ENCODE results near the gene PIAS1.
"Not testable (repeated sequence)": the region's sequence is repeated elsewhere in the genome, so short reads cannot be mapped to it uniquely, and the experiment has no call there.

The PIAS1 gene

DNA sequence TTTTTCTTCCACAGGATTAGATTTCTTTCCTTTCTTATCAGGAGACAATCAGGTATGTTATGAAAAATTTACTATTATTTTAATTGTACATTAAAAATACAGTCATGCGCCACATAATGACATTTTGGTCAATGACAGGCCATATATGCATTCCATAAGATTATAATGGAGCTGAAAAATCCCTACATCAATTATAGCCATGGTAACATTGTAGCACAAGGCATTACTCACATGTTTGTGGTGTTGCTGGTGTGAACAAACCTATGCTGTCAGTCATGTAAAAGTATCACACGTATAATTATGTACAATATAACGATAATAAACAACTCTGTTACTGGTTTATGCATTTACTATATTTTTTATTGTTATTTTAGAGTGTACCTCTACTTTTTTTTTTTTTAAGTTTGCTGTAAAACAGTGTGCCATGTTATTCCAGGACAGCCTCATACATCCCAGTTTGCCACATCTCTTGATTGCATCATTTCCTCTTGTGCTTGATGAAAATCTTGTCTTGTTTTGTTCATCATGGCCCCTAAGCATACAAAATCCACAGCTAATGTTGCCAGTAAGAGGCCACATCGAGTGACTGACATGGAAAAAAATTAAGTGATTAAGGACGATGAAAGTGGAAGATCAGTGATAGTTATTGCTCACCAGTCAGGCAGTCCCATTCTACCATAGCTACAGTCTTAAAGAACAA, 129.7 kb downstream of the PIAS1 start:
- DNase-seq, result no peak

DNA sequence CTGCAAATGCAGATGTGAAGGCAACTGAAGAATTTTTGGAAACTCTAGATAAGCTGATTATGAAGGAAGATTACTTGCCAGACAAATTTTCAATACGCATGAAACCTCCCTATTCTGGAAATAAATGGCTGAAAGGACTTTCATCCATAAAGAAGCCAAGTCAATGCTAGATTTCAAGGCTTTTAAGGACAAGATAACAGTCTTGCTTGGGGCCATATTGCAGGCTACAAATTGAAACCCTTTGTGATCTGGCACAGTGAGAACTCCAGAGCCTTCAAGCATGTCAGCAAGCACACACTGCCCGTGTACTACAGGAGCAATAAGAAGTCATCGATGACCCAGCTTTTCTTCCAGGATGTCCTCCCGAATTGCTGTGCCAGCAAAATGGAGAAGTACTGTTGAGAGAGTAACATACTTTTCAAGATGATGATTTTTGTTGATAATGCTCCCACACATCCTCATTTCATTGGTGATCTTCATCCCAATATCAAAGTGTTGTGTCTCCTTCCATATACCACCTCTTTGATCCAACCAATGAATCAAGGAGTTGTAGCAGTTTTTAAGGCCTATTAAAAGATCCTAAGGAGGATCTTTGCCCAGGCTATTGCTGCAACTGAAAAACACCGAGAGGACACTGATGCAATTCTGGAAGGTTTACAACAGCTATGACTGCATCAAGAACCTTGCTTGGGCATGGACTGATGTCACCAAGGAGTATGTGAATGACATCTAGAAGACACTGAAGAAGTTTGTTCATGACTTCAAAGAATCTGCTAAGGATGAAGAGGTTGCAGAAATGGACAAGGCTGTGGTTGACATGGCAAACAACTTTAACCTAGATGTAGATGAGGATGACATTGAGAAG, 130.7 kb downstream of the PIAS1 start:
- DNase-seq, result no peak

DNA sequence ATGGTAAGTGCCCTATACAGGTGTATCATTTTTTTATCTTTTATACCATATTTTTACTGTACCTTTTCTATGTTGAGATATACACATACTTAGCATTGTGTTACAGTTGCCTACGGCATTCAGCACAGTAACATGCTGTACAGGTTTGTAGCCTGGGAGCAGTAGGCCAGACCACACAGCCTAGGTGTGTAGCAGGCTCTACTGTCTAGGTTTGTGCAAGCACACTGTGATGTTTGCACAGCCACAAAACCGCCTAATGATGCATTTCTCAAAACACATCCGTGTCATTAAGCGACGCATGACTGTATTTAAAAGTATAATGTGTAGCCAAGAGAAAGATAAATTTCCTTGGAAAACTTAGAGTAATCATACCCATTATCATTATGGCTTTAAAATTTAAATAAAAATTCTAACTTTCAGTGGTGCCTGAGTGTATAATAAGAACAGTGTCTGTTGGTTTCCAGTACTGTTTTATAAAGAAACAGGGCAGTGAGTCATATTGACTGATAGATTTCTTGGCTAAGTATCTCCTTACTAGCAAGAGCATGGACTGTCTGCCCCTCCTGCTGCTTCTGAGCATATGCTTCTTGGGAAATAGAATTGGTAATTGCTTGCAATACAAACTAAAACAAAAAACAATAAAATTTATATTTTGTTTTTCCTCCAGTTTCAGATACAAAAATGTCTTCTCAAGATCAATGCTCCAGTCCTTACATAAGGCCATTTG, 132.7 kb downstream of the PIAS1 start:
- no peak for DNase-seq

DNA sequence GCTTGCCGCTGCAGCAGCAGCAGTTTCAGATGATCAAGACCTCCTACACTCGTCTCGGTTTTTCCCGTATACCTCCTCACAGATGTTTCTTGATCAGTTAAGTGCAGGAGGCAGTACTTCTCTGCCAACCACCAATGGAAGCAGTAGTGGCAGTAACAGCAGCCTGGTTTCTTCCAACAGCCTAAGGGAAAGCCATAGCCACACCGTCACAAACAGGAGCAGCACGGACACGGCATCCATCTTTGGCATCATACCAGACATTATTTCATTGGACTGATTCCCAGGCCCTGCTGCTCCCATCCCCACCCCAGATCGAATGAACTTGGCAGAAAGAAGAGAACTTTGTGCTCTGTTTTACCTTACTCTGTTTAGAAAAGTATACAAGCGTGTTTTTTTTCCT, 133.4 kb downstream of the PIAS1 start:
- peak in 25 of 58 donors; percentile 21 to 73 (median 42) for DNase-seq

DNA sequence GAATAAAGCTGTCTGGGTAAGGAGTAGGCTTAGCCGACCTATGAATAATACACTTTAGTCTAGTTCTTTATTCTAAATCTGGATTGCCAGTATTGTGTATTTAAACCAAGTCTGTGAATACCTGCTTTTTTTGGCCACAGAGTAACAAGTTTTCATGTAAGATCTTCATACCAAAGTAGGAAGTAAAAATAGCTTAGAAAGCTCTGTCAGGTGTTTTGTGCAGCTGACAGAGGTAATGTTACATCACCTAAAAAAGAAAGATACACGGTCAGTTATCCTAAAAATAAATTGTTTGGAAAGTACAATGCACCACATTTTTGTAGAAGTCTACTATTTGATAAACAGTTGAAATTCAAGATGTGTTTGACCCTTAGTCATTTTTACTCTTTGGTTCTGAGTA, 134.5 kb downstream of the PIAS1 start:
- DNase-seq, result no peak

DNA sequence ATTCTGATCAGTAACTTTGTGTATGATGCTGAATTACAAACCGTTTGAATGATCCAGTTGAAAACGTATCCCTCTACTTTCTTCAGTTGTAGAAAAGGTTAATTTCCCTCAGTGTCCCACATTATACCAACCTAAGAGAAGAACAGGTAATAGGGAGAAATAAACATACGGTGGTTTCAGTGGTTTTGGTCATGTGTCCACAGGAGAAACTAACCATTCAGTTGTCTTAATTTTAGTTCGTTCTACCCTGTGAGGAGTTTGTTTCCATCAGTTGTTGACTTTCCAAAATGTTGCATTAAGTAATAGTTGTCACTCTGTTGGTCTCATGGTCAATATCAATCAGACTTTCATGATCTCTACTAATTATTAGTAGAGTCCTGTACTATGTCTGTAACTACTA, 135.9 kb downstream of the PIAS1 start:
- no peak for DNase-seq

DNA sequence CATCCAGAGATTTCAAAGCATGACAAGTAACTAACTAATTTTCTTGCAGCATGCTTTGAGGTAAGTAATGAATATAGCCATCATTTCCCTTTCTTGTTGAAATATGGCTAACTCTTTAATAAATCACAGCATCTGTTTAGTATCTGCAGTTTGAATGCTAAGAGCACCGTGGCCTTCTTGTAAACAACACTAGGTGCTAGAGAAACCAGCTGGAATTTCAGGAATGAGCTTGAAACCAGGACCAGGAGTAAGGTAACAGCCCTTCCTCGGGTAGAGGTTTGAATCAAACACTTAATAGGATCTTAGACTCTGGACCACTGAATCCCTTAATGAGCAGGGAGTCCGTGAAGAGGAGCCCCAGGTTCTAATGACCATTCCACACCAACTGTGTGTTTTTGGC, 137.4 kb downstream of the PIAS1 start:
- no peak for DNase-seq

DNA sequence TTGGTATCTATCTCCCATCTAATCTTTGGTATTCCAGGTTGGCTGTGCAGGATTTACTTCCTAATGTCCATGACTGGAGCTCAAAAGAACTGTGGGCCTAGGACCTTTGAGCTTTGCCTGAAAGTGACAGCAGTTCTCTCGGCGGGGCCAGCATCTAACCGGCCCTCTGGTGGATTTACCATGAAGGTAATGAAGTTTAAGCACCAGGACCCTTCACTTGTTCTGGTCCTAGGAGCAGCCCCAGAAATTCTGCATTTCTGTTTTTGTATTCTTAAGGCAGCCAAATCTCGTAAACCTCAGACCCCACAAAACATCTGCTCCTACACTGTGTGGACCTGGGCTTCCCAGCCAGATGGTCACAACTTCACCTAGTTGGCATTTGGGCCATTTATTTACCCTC, 138.0 kb downstream of the PIAS1 start:
- no peak for DNase-seq

DNA sequence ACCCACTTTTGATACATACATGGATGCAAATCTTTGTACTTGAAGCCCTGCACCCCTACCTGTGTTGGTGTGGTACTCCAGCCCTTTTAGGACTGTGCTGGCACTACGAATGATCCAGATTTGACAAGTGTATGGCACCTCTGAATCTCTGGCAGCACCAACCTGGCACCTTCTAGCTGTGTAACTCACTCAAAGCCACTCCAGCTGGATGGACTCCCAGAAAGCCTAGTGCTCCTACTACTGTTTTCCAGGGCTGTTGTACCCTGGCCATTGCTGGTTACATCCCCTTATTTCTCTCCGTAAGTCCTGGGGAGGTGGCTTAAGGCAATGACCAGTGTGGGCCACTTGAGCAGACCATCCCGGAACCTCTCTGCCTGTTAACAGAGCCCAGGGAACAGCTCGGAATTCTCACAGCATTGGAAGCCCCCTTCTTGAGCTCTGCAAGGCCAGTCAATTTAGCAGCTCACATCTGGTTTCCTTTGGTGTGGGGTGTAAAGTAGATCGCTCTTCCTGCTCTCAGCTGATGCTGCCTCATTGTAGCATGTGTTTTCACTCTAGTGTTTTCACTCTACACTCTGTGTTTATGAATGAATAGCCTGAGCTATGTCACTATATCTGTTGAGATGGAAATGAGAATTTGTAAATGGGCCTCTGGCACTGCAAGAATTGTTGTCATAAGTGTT, 138.8 kb downstream of the PIAS1 start:
- peak in 16 of 58 donors; percentile 20 to 55 (median 38) for DNase-seq

DNA sequence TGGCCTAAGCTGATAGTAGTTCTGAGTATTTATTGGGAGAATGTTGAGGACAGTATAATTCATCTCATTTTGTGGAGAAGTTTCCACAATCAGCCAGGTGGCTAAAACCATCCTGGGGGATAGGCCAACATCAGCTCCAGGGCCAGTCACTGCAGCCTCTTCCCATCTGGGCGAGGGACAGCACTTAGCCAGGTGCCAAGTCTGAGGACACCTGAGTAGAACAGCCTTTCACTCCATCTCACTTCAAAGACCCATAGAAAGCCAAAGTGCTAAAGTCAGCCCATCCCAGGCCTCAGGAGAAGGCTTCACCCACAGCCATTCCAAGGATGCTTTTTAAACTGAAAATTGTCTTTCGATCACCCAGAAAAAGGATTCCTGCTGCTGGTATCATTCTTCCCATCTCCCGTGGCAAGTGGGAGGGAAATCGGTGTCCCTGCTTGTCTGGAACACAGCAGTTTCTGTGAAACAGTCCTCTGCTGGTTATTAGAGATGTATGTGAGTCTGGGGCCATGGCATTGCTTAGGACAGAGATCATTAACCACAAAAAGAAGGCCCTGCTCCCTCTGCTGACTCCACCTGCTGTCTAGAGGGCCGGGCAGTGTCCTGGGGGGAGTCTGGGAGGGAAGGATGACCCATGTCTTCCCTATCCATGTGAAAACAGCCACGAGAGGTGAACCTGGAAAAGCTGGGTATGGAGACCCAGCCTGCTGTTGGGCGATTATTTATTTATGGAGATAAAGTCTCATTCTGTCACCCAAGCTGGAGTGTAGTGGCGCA, 141.4 kb downstream of the PIAS1 start:
- DNase-seq, result no peak

DNA sequence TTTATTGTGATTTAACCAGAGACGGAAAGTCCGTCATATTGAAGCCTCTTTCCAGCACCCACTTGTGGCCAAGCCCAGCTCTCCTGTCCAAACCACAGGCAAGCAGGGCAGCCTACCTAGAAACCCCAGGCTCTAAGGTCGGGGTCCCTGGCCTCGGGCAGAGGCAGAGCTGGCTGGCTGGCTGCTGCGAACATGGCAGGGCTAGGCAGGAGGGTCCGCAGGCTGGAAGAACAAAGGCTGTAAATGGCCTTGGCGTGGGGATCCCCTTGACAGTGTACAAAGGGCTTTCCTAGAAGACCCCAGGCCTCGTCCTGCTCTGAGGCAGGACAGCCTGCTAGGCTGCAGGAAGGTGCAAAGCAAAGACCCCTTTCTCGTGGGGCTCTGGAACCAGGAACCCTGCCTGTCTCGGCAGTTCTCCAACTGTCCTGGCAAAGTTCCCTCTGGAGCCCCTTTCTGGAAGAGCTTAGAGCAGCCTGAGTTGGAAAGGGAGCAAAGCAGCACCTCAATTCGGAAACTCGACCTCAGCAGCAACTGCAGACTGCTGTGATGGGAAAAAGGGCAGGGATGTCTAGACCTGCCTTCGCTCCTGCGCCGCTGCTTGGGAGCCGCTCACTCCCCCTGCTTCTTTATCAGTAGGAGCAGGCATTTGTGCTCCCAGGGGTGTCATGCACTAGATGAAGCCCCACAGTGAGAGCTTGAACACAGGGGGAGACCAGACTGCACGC, 142.5 kb downstream of the PIAS1 start:
- no peak for DNase-seq

DNA sequence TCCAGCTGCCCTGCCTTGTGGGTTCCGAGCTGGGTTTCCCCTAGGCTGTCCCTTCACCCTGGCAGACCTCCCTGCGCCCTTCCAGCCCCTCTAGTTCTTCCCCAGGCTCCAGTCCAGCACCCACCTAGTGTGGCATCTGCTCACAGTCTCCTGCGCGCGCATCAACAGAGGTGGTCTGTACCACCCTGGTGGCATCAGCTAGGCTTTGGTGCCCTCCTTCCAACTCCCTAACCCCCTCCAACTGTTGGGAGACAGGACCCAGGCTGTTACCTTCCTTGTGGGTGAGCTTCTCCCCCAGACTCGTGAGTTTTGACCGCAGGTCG, 143.0 kb downstream of the PIAS1 start:
- no peak for DNase-seq

DNA sequence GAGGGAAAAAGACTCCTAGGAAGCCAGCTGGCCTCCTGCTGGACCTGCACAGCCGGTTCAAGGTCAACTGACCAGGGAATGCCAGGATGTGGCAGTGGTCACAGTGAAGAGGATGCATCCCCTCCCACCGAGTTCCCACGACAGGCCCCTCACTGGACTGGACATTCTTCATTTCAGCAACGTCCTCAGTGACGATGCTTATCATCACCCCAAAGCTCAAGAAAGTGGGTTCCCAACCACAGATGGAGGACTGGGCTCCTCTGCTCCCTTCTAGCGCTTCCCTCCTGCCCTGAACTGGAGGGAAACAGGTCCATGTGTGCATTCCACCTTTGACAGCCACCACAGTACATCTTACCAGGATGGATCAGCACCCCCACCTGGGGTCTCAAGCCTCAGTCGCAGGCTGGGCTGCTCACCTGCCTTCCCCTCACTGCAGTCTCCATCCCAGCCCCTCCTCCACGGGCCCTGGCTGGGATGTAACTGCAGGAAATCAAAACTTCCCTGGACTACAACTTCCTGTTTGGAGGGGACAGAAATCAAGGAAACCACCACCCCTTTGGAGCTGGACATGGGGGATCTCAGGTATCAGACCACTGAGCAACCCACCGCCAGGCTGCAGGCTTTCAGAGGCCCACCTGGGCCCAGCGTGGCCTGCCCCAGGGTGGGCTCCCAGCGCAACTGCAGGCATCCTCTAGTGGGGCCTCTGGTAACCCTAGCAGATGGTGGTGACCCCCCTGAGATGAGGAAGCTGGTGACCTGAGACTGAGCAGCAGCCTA, 143.7 kb downstream of the PIAS1 start:
- no peak for DNase-seq

DNA sequence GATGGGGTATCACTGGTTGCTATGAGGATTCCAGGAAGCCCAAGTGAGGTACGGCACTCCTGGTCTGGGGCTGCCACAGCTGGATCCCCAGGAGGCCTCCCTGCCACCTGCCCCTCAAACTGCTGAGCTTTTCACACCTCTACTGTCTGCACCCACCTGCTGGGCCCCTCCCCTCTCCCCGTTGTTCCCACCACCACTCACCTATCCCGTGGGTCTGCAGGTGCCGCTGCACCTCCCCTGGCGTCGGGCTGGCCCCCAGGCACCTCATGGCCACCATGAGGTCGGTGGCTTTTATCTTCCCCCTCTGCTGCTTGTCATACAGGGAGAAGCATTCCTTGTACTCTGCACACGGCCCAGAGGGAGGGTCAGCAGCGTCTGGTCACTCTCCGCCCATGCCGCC, 145.2 kb downstream of the PIAS1 start:
- no peak for DNase-seq

DNA sequence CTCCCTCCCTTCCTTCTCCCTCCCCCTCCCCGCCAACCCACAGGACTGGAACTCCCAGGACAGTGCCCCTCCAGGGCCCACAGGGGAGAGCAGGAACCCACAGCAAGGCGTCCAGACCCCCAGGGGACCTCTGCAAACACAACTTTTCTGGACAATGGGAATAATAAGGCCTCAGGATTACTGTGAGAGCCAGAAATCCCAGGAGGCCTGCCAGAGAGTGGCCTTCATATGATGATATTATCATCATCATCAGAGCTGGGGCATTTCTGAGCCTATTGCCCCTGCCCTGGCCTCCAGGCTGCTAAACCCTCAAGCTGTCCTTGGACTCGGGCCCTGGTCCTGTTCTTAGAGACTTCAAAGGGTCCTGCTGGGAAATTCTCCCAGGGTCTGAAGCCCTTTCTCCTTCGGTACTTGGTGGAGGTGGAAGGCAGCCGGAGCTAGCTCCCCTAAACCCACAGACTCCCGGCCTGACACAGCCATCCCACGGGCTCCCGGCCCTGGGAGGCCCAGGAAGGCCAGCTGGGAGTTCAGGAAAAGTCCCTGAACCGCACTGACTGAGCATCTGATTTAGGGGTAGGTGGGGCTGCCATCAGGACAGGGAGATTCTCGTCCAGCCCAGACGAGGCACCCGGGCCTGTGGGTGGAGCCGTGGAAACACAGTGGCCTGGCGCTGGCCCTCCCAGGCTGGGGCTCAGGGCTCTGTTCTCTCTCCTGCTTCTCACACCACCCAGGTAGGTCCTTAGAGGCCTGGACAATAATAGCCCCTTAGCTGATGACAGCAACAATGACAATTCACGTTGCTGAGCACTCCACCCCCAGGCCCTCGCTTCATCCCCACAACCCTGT, 146.1 kb downstream of the PIAS1 start:
- DNase-seq, result no peak

DNA sequence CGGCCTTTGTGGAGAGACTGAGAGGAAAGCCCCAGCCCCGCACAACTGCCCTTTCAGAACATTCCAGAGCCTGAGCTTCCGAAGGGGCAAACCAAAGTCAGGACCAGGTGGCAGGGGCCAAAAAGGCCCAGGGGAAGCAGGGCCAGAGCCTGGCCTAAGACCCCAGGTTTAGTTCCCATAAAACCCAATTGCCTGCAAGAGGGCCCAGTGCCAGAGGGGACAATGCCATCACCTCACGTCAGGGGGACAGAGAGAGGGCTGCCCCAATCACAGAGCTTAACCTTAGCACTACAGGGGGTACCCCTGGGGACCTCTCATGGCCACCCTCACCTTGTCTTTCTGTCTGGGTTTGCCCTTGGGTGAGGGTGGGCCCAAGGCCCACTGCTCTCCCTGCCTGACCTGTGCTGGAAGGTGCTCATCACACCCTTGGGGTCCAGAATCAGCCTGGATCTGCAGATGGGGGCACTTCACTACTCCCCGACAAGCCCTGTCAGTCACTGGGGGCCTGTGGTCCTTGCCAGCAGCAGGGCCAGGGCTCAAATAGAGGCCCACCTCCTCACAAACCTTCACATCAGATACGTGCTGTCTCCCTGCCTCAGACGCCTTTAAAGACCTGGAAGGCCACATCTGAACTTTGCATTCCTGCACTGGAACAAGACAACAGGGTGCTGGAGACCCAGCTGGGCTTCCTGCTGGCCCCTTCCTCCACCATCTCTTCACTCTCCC, 147.2 kb downstream of the PIAS1 start:
- DNase-seq, result no peak

DNA sequence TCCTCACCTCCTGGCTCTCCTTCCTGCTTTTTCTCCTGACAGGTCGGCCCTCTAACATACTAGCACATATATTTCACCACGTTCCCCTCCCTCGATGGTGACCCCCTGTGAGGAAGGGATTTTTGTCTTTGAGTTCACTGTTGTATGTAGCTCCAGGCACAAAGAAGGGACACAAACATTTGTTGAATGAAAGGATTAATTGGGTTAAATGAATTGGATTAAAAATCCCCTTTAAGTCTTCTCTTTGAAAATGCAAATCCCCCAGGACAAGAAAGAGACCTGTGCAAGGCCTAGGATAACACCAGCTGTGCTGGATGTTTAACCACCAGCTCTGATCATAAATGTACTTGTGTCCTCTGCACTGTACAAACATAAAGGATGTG, 147.8 kb downstream of the PIAS1 start:
- DNase-seq, result no peak

DNA sequence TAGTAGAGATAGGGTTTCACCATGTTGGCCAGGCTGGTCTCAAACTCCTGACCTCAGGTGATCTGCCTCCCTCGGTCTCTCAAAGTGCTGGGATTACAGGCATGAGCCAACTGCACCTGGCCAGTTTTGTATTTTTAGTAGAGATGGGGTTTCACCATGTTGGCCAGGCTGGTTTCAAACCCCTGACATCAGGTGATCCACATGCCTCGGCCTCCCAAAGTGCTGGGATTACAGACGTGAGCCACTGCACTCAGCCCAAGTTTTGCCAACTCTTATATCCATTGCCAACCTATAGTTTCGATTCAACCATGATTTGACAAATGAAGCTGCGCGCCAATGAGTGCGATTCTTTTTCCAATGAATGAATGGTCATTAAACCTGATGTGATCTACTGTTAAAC, 148.9 kb downstream of the PIAS1 start:
- not testable (repeated sequence) for DNase-seq
